Measurements from ENCODE around the gene DAAM2.

Gene DAAM2

GRCh38 chr6:39800034-39801032 lies 8.2 kb downstream of the DAAM2 start:
- no peak for TF ChIP-seq GATA2 (IDR thresholded peaks at IDR 0.05; ENCODE audit: low read depth, low read length)
- TF ChIP-seq GATA3 (IDR thresholded peaks at IDR 0.05; ENCODE audit: low read depth, low read length): no peak

GRCh38 chr6:39801456-39802251 lies 9.5 kb downstream of the DAAM2 start:
- TF ChIP-seq GATA2 (IDR thresholded peaks at IDR 0.05; ENCODE audit: low read depth, low read length) (no peak), GATA3 (IDR thresholded peaks at IDR 0.05; ENCODE audit: low read depth, low read length) (no peak)

- TF ChIP-seq GATA2 (IDR thresholded peaks at IDR 0.05; ENCODE audit: low read depth, low read length) (no peak), GATA3 (IDR thresholded peaks at IDR 0.05; ENCODE audit: low read depth, low read length) (no peak)
Observed at GRCh38 chr6:39803872-39804271, 11.7 kb downstream of the DAAM2 start.

GRCh38 chr6:39804466-39805065 lies 12.4 kb downstream of the DAAM2 start:
- TF ChIP-seq GATA2 (IDR thresholded peaks at IDR 0.05; ENCODE audit: low read depth, low read length) (no peak), GATA3 (IDR thresholded peaks at IDR 0.05; ENCODE audit: low read depth, low read length) (no peak)

- TF ChIP-seq GATA3 (IDR thresholded peaks at IDR 0.05; ENCODE audit: low read depth, low read length) (no peak), GATA2 (IDR thresholded peaks at IDR 0.05; ENCODE audit: low read depth, low read length) (no peak)
Observed at GRCh38 chr6:39806278-39806677, 14.1 kb downstream of the DAAM2 start.

GRCh38 chr6:39808346-39808745 lies 16.2 kb downstream of the DAAM2 start:
- TF ChIP-seq GATA2 (IDR thresholded peaks at IDR 0.05; ENCODE audit: low read depth, low read length): no peak
- TF ChIP-seq GATA3 (IDR thresholded peaks at IDR 0.05; ENCODE audit: low read depth, low read length): no peak

- TF ChIP-seq GATA3 (IDR thresholded peaks at IDR 0.05; ENCODE audit: low read depth, low read length) (no peak), GATA2 (IDR thresholded peaks at IDR 0.05; ENCODE audit: low read depth, low read length) (no peak)
Observed at GRCh38 chr6:39808964-39809363, 16.8 kb downstream of the DAAM2 start.

- no peak for TF ChIP-seq GATA2 (IDR thresholded peaks at IDR 0.05; ENCODE audit: low read depth, low read length)
- TF ChIP-seq GATA3 (IDR thresholded peaks at IDR 0.05; ENCODE audit: low read depth, low read length): no peak
Observed at GRCh38 chr6:39811835-39812345, 19.7 kb downstream of the DAAM2 start.

- TF ChIP-seq GATA3 (IDR thresholded peaks at IDR 0.05; ENCODE audit: low read depth, low read length) (no peak), GATA2 (IDR thresholded peaks at IDR 0.05; ENCODE audit: low read depth, low read length) (no peak)
Observed at GRCh38 chr6:39812496-39812852, 20.3 kb downstream of the DAAM2 start.

GRCh38 chr6:39812853-39813533 lies 20.8 kb downstream of the DAAM2 start:
- TF ChIP-seq GATA2 (IDR thresholded peaks at IDR 0.05; ENCODE audit: low read depth, low read length): no peak
- no peak for TF ChIP-seq GATA3 (IDR thresholded peaks at IDR 0.05; ENCODE audit: low read depth, low read length)

GRCh38 chr6:39814236-39814635 lies 22.1 kb downstream of the DAAM2 start:
- no peak for TF ChIP-seq GATA2 (IDR thresholded peaks at IDR 0.05; ENCODE audit: low read depth, low read length)
- no peak for TF ChIP-seq GATA3 (IDR thresholded peaks at IDR 0.05; ENCODE audit: low read depth, low read length)

GRCh38 chr6:39815356-39815755 lies 23.2 kb downstream of the DAAM2 start:
- TF ChIP-seq GATA2 (IDR thresholded peaks at IDR 0.05; ENCODE audit: low read depth, low read length): no peak
- no peak for TF ChIP-seq GATA3 (IDR thresholded peaks at IDR 0.05; ENCODE audit: low read depth, low read length)

GRCh38 chr6:39816747-39817146 lies 24.6 kb downstream of the DAAM2 start:
- TF ChIP-seq GATA3 (IDR thresholded peaks at IDR 0.05; ENCODE audit: low read depth, low read length) (no peak), GATA2 (IDR thresholded peaks at IDR 0.05; ENCODE audit: low read depth, low read length) (no peak)

All from SH-SY5Y (cell line).